K562 treated with DMSO at 1 percent for 24 hours (cell line): ENCODE measurements around the gene ZC3H10. TPM values are rescaled to one million over a fixed set of nuclear protein-coding genes. Genes with fewer than 3 reads are reported as not detected.

ENCODE experiments used
- total RNA-seq: library from RNA; unstranded; fragments of 300-600 nt; gene quantifications from 2 replicates; pipeline ENCODE4 v1.2.3, GENCODE V29; 2022; ENCODE audit warnings: low read depth; ENCODE audit not compliant: insufficient read depth

Gene ZC3H10
- 3.5 and 4.6 TPM in 2 replicates for total RNA-seq

GRCh38 chr12:56117778-56118687 lies at the start of gene ZC3H10:
ZC3H10 (plus strand) TSS chr12:56118266; CDS start chr12:56120563, 2,297 bp downstream.

GRCh38 chr12:56079723-56080555 lies 38.1 kb upstream of the ZC3H10 start, which contains the start of gene ERBB3:
ERBB3 (plus strand) TSS chr12:56080165; CDS start chr12:56080301, 136 bp downstream.

GRCh38 chr12:56104109-56104814 lies 13.8 kb upstream of the ZC3H10 start, which contains the start of gene PA2G4:
PA2G4 (plus strand) TSS chr12:56104559; CDS start chr12:56104738, 179 bp downstream.

GRCh38 chr12:56116267-56117081 lies 1.6 kb upstream of the ZC3H10 start, which contains the start of gene RPL41:
RPL41 (plus strand) TSS chr12:56116633.

GRCh38 chr12:56127888-56128669 lies 10.0 kb downstream of the ZC3H10 start, which contains the start of gene ESYT1:
ESYT1 (plus strand) TSS chr12:56128267; CDS start chr12:56128320, 53 bp downstream.

GRCh38 chr12:56152132-56152755 lies 34.2 kb downstream of the ZC3H10 start, which contains the start of gene MYL6B:
MYL6B (plus strand) TSS chr12:56152587; CDS start chr12:56153919, 1,332 bp downstream.

GRCh38 chr12:56158029-56158925 lies 40.2 kb downstream of the ZC3H10 start, which contains the start of gene MYL6:
MYL6 (plus strand) TSS chr12:56158359; CDS start chr12:56158402, 43 bp downstream.

Other genes starting within 250 kb of the ZC3H10 start
- gene PYM1, start 190.4 kb upstream of the ZC3H10 start, total RNA-seq = 37.1 and 38.3 TPM in 2 replicates
- gene DGKA, start 187.1 kb upstream of the ZC3H10 start, total RNA-seq = 12.2 and 12.7 TPM in 2 replicates
- gene PMEL, start 152.2 kb upstream of the ZC3H10 start, total RNA-seq = 1.4 and 2.7 TPM in 2 replicates
- 90.4 and 99.9 TPM in 2 replicates for gene CDK2, start 151.4 kb upstream of the ZC3H10 start, total RNA-seq
- gene RAB5B, start 144.2 kb upstream of the ZC3H10 start, total RNA-seq = 33.4 and 45.9 TPM in 2 replicates
- gene SUOX, start 121.0 kb upstream of the ZC3H10 start, total RNA-seq = 41.6 and 44.3 TPM in 2 replicates
- 26.2 and 31.1 TPM in 2 replicates for gene IKZF4, start 97.2 kb upstream of the ZC3H10 start, total RNA-seq
- 352 and 367 TPM in 2 replicates for gene RPS26, start 76.3 kb upstream of the ZC3H10 start, total RNA-seq
- gene ERBB3, start 38.1 kb upstream of the ZC3H10 start, total RNA-seq = 6.3 TPM in 2 replicates
- gene PA2G4, start 13.7 kb upstream of the ZC3H10 start, total RNA-seq = 161 and 163 TPM in 2 replicates
- gene RPL41, start 1.6 kb upstream of the ZC3H10 start, total RNA-seq = 3,973 and 4,172 TPM in 2 replicates
- 146 and 181 TPM in 2 replicates for gene ESYT1, start 10.0 kb downstream of the ZC3H10 start, total RNA-seq
- gene MYL6B, start 34.3 kb downstream of the ZC3H10 start, total RNA-seq = 42.6 and 50.4 TPM in 2 replicates
- gene MYL6, start 40.1 kb downstream of the ZC3H10 start, total RNA-seq = 963 and 965 TPM in 2 replicates
- gene SMARCC2, start 71.2 kb downstream of the ZC3H10 start, total RNA-seq = 75.9 and 76.4 TPM in 2 replicates
- gene RNF41, start 103.7 kb downstream of the ZC3H10 start, total RNA-seq = 50.0 and 51.1 TPM in 2 replicates
- 47.7 and 52.8 TPM in 2 replicates for gene NABP2, start 106.1 kb downstream of the ZC3H10 start, total RNA-seq
- gene SLC39A5, start 111.8 kb downstream of the ZC3H10 start, total RNA-seq = not detected in 2 replicates
- gene ANKRD52, start 140.1 kb downstream of the ZC3H10 start, total RNA-seq = 28.5 and 29.8 TPM in 2 replicates
- gene COQ10A, start 148.7 kb downstream of the ZC3H10 start, total RNA-seq = 46.4 and 47.3 TPM in 2 replicates
- 151 and 158 TPM in 2 replicates for gene CS, start 182.1 kb downstream of the ZC3H10 start, total RNA-seq
- 88.9 and 95.2 TPM in 2 replicates for gene CNPY2, start 197.7 kb downstream of the ZC3H10 start, total RNA-seq
- 29.3 and 34.1 TPM in 2 replicates for gene PAN2, start 215.7 kb downstream of the ZC3H10 start, total RNA-seq
- 15.3 and 19.8 TPM in 2 replicates for gene IL23A, start 220.6 kb downstream of the ZC3H10 start, total RNA-seq
- 52.4 and 61.2 TPM in 2 replicates for gene STAT2, start 241.8 kb downstream of the ZC3H10 start, total RNA-seq
- not detected in 2 replicates for gene APOF, start 244.6 kb downstream of the ZC3H10 start, total RNA-seq